ENCODE data around the gene GRIK5.
A peak's percentile ranks its signal among the peaks of the same experiment; 100 is the strongest.
"Not testable (repeated sequence)": the region's sequence is repeated elsewhere in the genome, so short reads cannot be mapped to it uniquely, and the experiment has no call there.

Gene GRIK5

GRCh38 chr19:42017040-42017439, 53.0 kb downstream of the GRIK5 start:
- no peak for DNase-seq (ENCODE audit: low read depth)

- not testable (repeated sequence) for DNase-seq (ENCODE audit: low read depth)
Observed at GRCh38 chr19:42012747-42013146, 57.3 kb downstream of the GRIK5 start.

GRCh38 chr19:42010245-42011126, 59.5 kb downstream of the GRIK5 start:
- peak; percentile 66 for DNase-seq (ENCODE audit: low read depth)

- no peak for DNase-seq (ENCODE audit: low read depth)
Observed at GRCh38 chr19:42006569-42006968, 63.4 kb downstream of the GRIK5 start.

GRCh38 chr19:42005504-42005903, 64.5 kb downstream of the GRIK5 start:
- no peak for DNase-seq (ENCODE audit: low read depth)

- no peak for DNase-seq (ENCODE audit: low read depth)
Observed at GRCh38 chr19:42003506-42004294, 66.3 kb downstream of the GRIK5 start.

GRCh38 chr19:41999878-42000208, 70.2 kb downstream of the GRIK5 start:
- no peak for DNase-seq (ENCODE audit: low read depth)

GRCh38 chr19:41999071-41999877, 70.7 kb downstream of the GRIK5 start:
- no peak for DNase-seq (ENCODE audit: low read depth)

- DNase-seq (ENCODE audit: low read depth): peak; percentile 43
Observed at GRCh38 chr19:41998246-41999020, 71.6 kb downstream of the GRIK5 start.

GRCh38 chr19:41997851-41998229, 72.2 kb downstream of the GRIK5 start:
- DNase-seq (ENCODE audit: low read depth): no peak

- DNase-seq (ENCODE audit: low read depth): peak; percentile 53
Observed at GRCh38 chr19:41997121-41997850, 72.7 kb downstream of the GRIK5 start.

GRCh38 chr19:41995959-41996797, 73.8 kb downstream of the GRIK5 start:
- DNase-seq (ENCODE audit: low read depth): no peak

GRCh38 chr19:41994994-41995958, 74.7 kb downstream of the GRIK5 start:
- DNase-seq (ENCODE audit: low read depth): no peak

- DNase-seq (ENCODE audit: low read depth): no peak
Observed at GRCh38 chr19:41994521-41994971, 75.5 kb downstream of the GRIK5 start.

- DNase-seq (ENCODE audit: low read depth): peak; percentile 60
Observed at GRCh38 chr19:41993612-41994483, 76.2 kb downstream of the GRIK5 start, which contains the start of gene ATP1A3. ATP1A3 (minus strand) TSS chr19:41994230; CDS start chr19:41994076, 154 bp downstream.

- not testable (repeated sequence) for DNase-seq (ENCODE audit: low read depth)
Observed at GRCh38 chr19:41991925-41992569, 78.0 kb downstream of the GRIK5 start.

- no peak for DNase-seq (ENCODE audit: low read depth)
Observed at GRCh38 chr19:41991025-41991424, 79.0 kb downstream of the GRIK5 start.

Data from EH (cell line).